AG08396 (cell line): ENCODE results near the gene MSANTD4.
"Not testable (repeated sequence)": the region's sequence is repeated elsewhere in the genome, so short reads cannot be mapped to it uniquely, and the experiment has no call there.

Experiments
- DNase-seq: peaks from one replicate; pipeline ENCODE4 v3.0.0; 2012; ENCODE audit warnings: low spot score, mixed read lengths

MSANTD4 gene

GRCh38 chr11:106014035-106014434, 8.0 kb downstream of the MSANTD4 start:
- no peak for DNase-seq

GRCh38 chr11:106012744-106013143, 9.3 kb downstream of the MSANTD4 start:
- DNase-seq = peak; percentile 29

DNA sequence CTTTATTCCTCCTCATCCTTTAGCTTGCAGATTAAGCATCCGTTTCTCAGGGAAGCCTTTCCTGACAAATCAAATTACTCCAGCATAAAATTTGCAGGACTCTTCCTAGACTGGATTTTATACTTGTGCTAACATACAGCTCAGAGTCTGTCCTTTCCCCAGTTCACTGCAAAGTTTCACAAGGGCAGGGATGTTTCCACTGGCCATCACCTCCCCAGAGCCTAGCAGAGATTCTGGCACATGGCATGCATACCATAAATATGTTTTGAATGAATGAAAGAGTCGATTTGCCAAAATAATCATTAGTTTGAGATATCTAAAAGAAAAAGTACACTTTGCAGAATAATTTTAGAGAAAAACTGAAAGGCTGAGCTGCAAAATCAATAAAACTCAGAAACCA, 10.6 kb downstream of the MSANTD4 start:
- DNase-seq = no peak

- not testable (repeated sequence) for DNase-seq
Observed at GRCh38 chr11:106003094-106003493, 18.9 kb downstream of the MSANTD4 start.

GRCh38 chr11:106001304-106002012, 20.6 kb downstream of the MSANTD4 start:
- DNase-seq = no peak

- DNase-seq = no peak
Observed at GRCh38 chr11:105991888-105992287, 30.2 kb downstream of the MSANTD4 start.

DNA sequence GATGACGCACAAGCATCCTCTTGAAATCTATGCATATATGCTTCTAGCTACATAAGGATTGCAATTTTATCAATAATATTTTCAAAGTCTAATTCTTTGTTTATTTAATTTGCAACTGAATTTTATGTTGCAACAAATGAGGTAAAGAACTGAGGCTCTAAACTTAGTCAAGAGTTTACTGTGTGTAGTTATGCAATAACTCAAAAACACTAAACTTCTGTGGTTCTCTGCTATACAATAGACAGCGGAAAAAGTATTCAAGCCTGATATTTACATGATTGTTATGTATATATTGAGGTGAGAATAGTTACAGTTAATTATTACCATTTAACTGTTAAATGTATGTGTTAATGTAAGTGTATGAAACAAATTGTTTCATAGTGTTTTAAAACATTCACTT, 32.9 kb downstream of the MSANTD4 start:
- DNase-seq = no peak

DNA sequence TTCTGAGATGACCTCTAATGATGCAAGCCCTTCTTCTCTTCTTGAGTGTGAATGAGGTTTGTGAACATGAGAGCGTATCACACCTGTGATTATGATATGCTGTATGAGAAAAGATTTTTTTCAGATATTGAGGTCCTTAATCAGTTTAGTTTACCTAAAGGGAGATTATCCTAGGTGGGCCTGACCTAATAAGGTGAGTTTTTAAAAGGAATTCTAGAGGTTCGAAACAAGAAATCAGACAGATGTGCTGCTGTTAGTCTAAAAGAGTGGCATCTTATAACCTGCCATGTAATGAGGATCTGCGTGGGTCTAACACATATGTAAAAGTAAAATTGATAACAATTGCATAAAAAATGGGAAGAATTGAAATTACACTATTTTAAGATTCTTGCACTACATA, 33.8 kb downstream of the MSANTD4 start:
- no peak for DNase-seq

- no peak for DNase-seq
Observed at GRCh38 chr11:105986554-105986953, 35.5 kb downstream of the MSANTD4 start.

DNA sequence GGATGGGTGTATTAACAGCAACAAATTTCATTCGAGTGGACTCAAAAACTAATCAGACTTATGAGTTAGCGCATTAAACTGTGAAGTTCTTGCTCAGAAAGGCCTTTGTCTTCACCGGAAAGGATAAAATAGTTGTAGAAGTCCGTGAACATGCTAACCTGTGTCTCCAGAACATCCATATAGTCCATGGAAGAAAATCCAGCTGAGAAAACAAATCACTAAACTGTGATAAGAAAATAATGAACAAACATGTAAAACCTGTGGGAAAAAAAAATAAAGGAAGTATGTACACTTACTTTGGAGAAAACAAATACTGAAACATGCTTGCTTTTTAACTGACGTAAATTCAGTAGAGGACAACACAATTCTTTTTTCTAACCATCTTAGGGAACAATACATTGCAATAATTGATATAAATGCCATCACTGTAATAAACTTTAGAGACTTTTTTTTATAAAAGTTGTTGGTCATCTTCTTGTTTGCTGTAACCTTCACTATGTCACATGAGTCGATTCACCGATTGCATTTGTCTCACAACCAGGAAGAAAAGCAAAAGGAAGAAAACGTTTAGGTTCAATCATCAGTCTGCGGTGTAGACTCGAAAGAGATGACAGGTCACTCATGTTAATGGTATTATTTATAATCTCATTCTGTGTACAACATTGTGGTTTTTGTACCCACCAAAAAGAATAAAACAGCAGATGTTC, 41.9 kb downstream of the MSANTD4 start:
- DNase-seq = no peak

DNA sequence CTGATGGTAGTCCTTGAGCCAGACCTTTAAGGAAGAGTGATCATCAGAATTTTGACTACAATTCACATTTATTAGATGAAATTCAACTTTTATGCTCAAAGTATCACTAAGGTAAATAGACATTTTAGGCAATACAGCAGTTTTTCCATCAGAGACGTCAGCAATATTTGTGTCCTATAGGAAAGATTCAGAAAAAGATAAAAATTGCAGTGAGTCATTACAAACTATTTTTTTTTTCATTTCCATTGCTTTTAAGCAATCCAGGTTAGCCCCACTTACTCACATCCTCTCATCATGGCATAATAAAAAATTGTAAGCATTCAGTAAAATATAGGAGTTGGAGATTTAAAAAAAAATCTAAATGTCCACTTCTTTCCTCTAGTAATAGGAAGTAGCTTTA, 46.9 kb downstream of the MSANTD4 start:
- DNase-seq = no peak

GRCh38 chr11:105969756-105970155, 52.3 kb downstream of the MSANTD4 start:
- DNase-seq = no peak

DNA sequence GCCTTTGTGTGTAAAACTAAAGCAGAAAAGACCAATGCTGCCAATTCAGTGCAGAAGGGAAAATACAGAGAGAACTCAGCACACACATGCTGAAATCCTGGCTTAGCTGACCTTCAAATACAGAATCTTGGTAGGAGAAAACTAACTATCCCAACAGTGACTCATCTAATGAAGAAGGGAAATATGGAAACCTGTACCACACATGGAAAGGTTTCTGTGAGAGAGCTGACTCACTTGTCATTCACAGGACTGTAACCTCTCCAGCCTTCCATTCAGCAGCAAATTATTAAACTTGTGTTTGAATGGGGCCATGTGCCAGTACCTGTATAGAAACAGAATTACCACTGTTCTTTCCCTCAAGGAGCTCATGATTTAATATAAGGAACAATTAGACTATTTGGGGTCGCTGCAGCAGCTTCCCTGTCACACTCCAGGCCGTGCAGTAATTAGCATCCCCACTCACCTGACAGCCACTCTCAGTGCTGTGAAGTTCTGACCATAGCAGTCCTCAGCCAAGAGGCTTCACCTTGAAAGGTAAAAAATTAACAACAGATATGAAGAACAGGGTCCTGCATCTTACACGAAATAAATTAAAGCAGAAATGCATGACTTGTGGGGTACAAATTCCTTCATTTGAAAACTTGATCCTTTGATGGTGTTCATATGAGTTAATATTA, 53.9 kb downstream of the MSANTD4 start:
- peak; percentile 3 for DNase-seq

DNA sequence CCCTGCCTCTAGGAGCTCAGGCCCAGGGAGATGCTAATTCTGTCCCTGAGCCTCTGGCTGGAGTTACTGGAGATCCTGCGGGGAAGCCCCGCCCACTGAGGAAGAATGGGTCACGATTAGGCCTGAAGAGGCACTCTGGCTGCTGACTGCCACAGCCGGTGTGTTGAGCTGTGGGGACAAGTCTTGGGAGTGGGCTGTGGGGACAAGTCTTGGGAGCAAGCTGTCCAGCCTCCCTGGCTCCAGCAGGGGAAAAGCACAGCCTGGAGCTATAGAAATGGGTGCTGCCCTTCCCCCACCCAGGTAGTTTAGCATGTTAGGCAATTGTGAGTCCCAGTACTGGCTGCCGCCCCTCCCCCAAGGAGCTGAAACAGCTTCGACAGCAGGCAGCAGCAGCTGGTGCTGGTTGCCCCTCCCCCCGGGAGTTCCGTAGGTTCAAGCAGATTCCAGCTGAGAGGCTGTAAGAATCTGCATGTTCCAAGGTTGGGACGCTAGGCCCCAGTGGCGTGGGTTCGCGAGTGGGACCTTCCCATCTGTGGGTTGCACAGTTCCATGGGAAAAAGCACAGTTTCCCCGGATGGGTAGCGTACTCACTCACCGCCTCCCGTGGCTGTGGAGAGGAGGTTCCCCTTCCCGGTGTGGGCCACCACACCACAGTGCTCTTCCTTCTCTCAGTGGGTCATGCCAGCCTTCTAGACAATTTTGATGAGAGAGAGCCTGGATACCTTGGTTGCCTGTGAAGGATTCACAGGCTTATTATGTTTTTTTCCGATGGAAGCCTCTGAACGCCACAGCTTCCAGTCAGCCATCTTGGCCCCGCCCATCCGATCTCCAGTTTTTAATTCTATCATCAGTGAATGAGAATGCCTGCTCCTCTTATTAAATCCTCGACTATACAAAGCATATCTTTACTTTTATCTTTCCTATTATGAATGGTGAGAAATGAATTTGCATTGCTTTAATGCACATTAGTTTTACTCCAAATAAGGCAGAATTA, 61.5 kb downstream of the MSANTD4 start:
- DNase-seq = no peak
